Measurements from ENCODE around the gene SLC35E4.

The SLC35E4 gene

DNA sequence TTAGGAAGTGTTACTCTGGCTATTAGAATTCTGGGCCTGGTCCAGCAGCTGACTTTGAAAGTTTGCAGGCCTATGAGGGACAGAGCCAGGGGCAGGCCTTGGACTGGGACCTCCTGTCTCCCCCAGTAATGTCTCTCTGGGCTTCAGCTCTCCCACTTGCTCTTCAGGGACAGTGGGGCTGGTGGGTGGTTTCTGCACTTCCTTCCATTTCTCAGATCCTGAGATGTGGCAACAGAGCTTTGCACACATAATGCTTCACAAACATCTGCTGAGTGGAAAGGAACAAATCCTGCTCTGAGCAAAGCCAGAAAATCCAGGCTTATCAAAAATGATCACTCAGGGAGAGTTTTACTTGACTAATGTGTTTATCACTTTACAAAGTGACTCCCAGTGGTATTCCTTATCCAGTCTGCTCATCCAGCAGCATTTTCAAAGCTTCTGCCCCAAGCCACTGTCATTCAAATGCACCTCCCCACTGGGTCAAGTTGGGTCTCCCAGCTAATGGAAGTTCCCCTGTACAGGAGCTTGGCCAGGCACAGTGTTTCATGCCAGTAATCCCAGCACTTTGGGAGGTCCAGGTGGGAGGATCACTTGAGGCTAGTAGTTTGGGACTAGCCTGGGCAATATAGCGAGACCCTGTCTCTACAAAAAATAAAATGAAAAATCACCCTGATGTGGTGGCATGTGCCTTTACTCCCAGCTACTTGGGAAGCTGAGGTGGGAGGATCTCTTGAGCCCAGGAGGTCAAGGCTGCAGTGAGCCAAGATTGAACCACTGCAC is 45.6 kb downstream of the SLC35E4 start:
- TF ChIP-seq TAF1 (IDR thresholded peaks at IDR 0.05; ENCODE audit: borderline replicate concordance, insufficient read depth, low read length), result no peak
- no peak for TF ChIP-seq SIN3A (IDR thresholded peaks at IDR 0.05; ENCODE audit: borderline replicate concordance, insufficient read depth, low read length)
- TF ChIP-seq, protein P1, sequence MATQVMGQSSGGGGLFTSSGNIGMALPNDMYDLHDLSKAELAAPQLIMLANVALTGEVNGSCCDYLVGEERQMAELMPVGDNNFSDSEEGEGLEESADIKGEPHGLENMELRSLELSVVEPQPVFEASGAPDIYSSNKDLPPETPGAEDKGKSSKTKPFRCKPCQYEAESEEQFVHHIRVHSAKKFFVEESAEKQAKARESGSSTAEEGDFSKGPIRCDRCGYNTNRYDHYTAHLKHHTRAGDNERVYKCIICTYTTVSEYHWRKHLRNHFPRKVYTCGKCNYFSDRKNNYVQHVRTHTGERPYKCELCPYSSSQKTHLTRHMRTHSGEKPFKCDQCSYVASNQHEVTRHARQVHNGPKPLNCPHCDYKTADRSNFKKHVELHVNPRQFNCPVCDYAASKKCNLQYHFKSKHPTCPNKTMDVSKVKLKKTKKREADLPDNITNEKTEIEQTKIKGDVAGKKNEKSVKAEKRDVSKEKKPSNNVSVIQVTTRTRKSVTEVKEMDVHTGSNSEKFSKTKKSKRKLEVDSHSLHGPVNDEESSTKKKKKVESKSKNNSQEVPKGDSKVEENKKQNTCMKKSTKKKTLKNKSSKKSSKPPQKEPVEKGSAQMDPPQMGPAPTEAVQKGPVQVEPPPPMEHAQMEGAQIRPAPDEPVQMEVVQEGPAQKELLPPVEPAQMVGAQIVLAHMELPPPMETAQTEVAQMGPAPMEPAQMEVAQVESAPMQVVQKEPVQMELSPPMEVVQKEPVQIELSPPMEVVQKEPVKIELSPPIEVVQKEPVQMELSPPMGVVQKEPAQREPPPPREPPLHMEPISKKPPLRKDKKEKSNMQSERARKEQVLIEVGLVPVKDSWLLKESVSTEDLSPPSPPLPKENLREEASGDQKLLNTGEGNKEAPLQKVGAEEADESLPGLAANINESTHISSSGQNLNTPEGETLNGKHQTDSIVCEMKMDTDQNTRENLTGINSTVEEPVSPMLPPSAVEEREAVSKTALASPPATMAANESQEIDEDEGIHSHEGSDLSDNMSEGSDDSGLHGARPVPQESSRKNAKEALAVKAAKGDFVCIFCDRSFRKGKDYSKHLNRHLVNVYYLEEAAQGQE (IDR thresholded peaks at IDR 0.05; ENCODE audit: insufficient read depth in 1 of 2, low read depth in 2 of 2, low read length in 2 of 2), result no peak

DNA sequence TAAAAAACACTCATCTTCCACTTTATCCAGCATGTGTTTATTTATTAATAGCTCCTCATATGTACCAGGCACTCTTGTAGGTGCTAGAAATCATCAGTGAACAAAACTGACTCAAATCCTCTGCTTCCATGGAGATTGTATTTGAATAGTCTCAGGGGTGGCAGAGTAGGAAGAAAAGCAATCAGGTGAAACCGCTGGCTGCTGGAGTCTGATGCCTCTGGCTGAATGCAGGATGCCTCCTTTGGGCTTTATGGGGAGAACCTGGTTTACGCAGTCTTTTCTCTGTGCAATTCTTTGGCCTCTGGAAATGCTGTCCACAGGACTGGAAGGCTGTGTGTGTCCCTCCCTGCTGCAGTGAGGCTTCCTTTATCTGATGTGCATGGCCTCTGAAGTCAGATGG is 46.2 kb downstream of the SLC35E4 start:
- TF ChIP-seq POLR2AphosphoS5 (IDR thresholded peaks at IDR 0.05; ENCODE audit: low read depth, low read length) (no peak), TAF1 (IDR thresholded peaks at IDR 0.05; ENCODE audit: borderline replicate concordance, insufficient read depth, low read length) (no peak), FOXP2 (optimal IDR thresholded peaks at IDR 0.05; ENCODE audit: borderline replicate concordance, extremely low read depth, extremely low read length, insufficient read depth) (no peak), SIN3A (IDR thresholded peaks at IDR 0.05; ENCODE audit: borderline replicate concordance, insufficient read depth, low read length) (no peak)
- TF ChIP-seq, protein P1 (IDR thresholded peaks at IDR 0.05; ENCODE audit: insufficient read depth in 1 of 2, low read depth in 2 of 2, low read length in 2 of 2), result no peak

DNA sequence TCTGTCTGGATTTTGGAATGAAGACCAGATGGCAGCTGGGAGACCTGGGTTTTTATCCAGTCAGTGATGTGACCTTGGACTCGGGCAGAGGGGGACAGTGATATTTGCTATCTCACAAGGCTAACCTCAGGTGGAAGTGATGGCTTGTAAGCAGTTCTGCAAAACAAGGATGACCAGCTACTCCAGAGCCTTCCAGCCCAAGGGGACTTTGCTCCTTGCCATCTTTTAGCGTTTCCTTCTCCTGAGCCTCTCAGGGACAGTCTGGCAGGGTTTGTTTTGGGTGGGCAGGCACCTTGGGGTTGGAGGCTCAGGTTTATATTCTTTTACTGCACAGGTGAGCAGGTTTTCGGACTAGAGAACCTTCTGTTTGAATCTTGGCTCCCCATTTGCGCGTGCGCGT is 49.6 kb downstream of the SLC35E4 start:
- no peak for TF ChIP-seq FOXP2 (optimal IDR thresholded peaks at IDR 0.05; ENCODE audit: borderline replicate concordance, extremely low read depth, extremely low read length, insufficient read depth)
- no peak for TF ChIP-seq SIN3A (IDR thresholded peaks at IDR 0.05; ENCODE audit: borderline replicate concordance, insufficient read depth, low read length)
- TF ChIP-seq, protein P1 (IDR thresholded peaks at IDR 0.05; ENCODE audit: insufficient read depth in 1 of 2, low read depth in 2 of 2, low read length in 2 of 2), result no peak
- no peak for TF ChIP-seq TAF1 (IDR thresholded peaks at IDR 0.05; ENCODE audit: borderline replicate concordance, insufficient read depth, low read length)
- TF ChIP-seq POLR2AphosphoS5 (IDR thresholded peaks at IDR 0.05; ENCODE audit: low read depth, low read length), result no peak

DNA sequence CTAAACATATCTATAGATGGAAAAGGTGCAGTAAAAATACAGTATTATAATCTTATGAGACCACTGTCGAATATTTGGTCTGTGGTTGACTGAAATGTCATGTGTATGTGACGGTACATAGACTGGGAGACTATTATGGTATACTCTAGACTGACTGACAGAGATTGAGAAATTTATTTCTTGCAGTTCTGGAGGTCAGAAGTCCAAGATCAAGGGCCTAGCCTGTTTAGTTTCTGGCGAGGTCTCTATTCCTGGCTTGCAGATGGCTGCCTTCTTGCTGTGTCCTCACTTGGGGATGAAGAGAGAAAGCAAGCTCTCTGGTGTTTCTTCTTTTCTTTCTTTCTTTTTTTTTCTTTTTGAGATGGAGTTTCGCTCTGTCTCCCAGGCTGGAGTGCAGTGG is 51.8 kb downstream of the SLC35E4 start:
- TF ChIP-seq FOXP2 (optimal IDR thresholded peaks at IDR 0.05; ENCODE audit: borderline replicate concordance, extremely low read depth, extremely low read length, insufficient read depth), result no peak
- TF ChIP-seq SIN3A (IDR thresholded peaks at IDR 0.05; ENCODE audit: borderline replicate concordance, insufficient read depth, low read length), result no peak
- TF ChIP-seq, protein P1 (IDR thresholded peaks at IDR 0.05; ENCODE audit: insufficient read depth in 1 of 2, low read depth in 2 of 2, low read length in 2 of 2), result no peak
- no peak for TF ChIP-seq TAF1 (IDR thresholded peaks at IDR 0.05; ENCODE audit: borderline replicate concordance, insufficient read depth, low read length)
- no peak for TF ChIP-seq POLR2AphosphoS5 (IDR thresholded peaks at IDR 0.05; ENCODE audit: low read depth, low read length)

All from PFSK-1 (cell line).